ENCODE data around the gene PLEKHM2. TPM values are rescaled to one million over a fixed set of nuclear protein-coding genes. Genes with fewer than 3 reads are reported as not detected.

PLEKHM2 gene
- total RNA-seq, 1 donor from 2014 or later = 16.7 TPM

- Histone ChIP-seq H3F3A (ENCODE audit: low read depth) (peaks cover 39% of the 10 kb centered on the region), H3K9me3 (ENCODE audit: low read depth) (no peaks in the 10 kb centered on the region), H3K4me3 (no peak overlapping the region), H3K9ac (no peak overlapping the region), H3K27me3 (peaks cover 28% of the 10 kb centered on the region), H3K36me3 (no peaks in the 10 kb centered on the region), H3K4me2 (no peak overlapping the region), H3K4me1 (peaks cover 29% of the 10 kb centered on the region), H3K27ac (no peak overlapping the region), H2AFZ (replicated peaks) (no peak overlapping the region), H4K20me1 (ENCODE audit: low read depth) (peaks cover 10% of the 10 kb centered on the region), H3K79me2 (ENCODE audit: low read depth) (no peaks in the 10 kb centered on the region)
- peaks cover 7% of the 10 kb centered on the region for H3K27me3 Mint-ChIP-seq (ENCODE audit: insufficient read depth, low read depth)
- no peaks in the 10 kb centered on the region for H3K9me3 Mint-ChIP-seq
- H3K4me3 Mint-ChIP-seq = no peak overlapping the region
- DNase-seq (ENCODE audit: low spot score) = no peak
- H3K36me3 Mint-ChIP-seq = no peaks in the 10 kb centered on the region
- peak overlapping the region; percentile 94 for H3K27ac Mint-ChIP-seq
- TF ChIP-seq EZH2 (IDR thresholded peaks at IDR 0.05) (no peak), CTCF (IDR thresholded peaks at IDR 0.05) (no peak), EZH2phosphoT487 (IDR thresholded peaks at IDR 0.05) (no peak)
- peaks cover 20% of the 10 kb centered on the region for H3K4me1 Mint-ChIP-seq
These were observed 78.4 kb downstream of the PLEKHM2 start for GRCh38 chr1:15762546-15762945.

- Histone ChIP-seq H2AFZ (replicated peaks) (no peak overlapping the region), H3K27me3 (peaks cover 11% of the 10 kb centered on the region), H3K9ac (no peak overlapping the region), H3K4me1 (peaks cover 14% of the 10 kb centered on the region), H3K36me3 (no peaks in the 10 kb centered on the region), H3K4me2 (no peak overlapping the region), H3K9me3 (ENCODE audit: low read depth) (no peaks in the 10 kb centered on the region), H3K27ac (no peak overlapping the region), H4K20me1 (ENCODE audit: low read depth) (peaks cover 3% of the 10 kb centered on the region), H3K4me3 (no peak overlapping the region), H3K79me2 (ENCODE audit: low read depth) (no peaks in the 10 kb centered on the region), H3F3A (ENCODE audit: low read depth) (peaks cover 21% of the 10 kb centered on the region)
- Mint-ChIP-seq H3K36me3 (no peaks in the 10 kb centered on the region), H3K9me3 (no peaks in the 10 kb centered on the region), H3K27me3 (ENCODE audit: insufficient read depth, low read depth) (peaks cover 8% of the 10 kb centered on the region), H3K4me3 (no peak overlapping the region), H3K4me1 (peaks cover 16% of the 10 kb centered on the region), H3K27ac (no peak overlapping the region)
- no peak for DNase-seq (ENCODE audit: low spot score)
- no peak for TF ChIP-seq EZH2phosphoT487 (IDR thresholded peaks at IDR 0.05)
- no peak for TF ChIP-seq CTCF (IDR thresholded peaks at IDR 0.05)
- no peak for TF ChIP-seq EZH2 (IDR thresholded peaks at IDR 0.05)
These were observed 80.2 kb downstream of the PLEKHM2 start for GRCh38 chr1:15764269-15764764.

- Histone ChIP-seq H3K27ac (no peak overlapping the region), H3K9me3 (ENCODE audit: low read depth) (no peaks in the 10 kb centered on the region), H3K9ac (no peak overlapping the region), H3F3A (ENCODE audit: low read depth) (peaks cover 15% of the 10 kb centered on the region), H3K27me3 (peaks cover 5% of the 10 kb centered on the region), H3K79me2 (ENCODE audit: low read depth) (no peaks in the 10 kb centered on the region), H3K4me1 (peaks cover 9% of the 10 kb centered on the region), H3K4me2 (no peak overlapping the region), H3K4me3 (no peak overlapping the region), H2AFZ (replicated peaks) (no peak overlapping the region), H4K20me1 (ENCODE audit: low read depth) (peaks cover 3% of the 10 kb centered on the region), H3K36me3 (no peaks in the 10 kb centered on the region)
- peaks cover 13% of the 10 kb centered on the region for H3K4me1 Mint-ChIP-seq
- peaks cover 5% of the 10 kb centered on the region for H3K27me3 Mint-ChIP-seq (ENCODE audit: insufficient read depth, low read depth)
- peak overlapping the region; percentile 66 for H3K27ac Mint-ChIP-seq
- no peak for TF ChIP-seq EZH2phosphoT487 (IDR thresholded peaks at IDR 0.05)
- no peak for TF ChIP-seq EZH2 (IDR thresholded peaks at IDR 0.05)
- TF ChIP-seq CTCF (IDR thresholded peaks at IDR 0.05) = no peak
- no peak for DNase-seq (ENCODE audit: low spot score)
- no peaks in the 10 kb centered on the region for H3K9me3 Mint-ChIP-seq
- H3K36me3 Mint-ChIP-seq = no peaks in the 10 kb centered on the region
- no peak overlapping the region for H3K4me3 Mint-ChIP-seq
These were observed 80.8 kb downstream of the PLEKHM2 start for GRCh38 chr1:15764890-15765289.
